ENCODE measurements around the gene AFAP1.

The AFAP1 gene

GRCh38 chr4:7826176-7826908, 113.3 kb downstream of the AFAP1 start:
- DNase-seq (ENCODE audit: low read depth in 1 of 2, low spot score in 1 of 2) = no peak

- DNase-seq (ENCODE audit: low read depth in 1 of 2, low spot score in 1 of 2) = no peak
Measured at GRCh38 chr4:7824218-7824617, 115.4 kb downstream of the AFAP1 start.

DNA sequence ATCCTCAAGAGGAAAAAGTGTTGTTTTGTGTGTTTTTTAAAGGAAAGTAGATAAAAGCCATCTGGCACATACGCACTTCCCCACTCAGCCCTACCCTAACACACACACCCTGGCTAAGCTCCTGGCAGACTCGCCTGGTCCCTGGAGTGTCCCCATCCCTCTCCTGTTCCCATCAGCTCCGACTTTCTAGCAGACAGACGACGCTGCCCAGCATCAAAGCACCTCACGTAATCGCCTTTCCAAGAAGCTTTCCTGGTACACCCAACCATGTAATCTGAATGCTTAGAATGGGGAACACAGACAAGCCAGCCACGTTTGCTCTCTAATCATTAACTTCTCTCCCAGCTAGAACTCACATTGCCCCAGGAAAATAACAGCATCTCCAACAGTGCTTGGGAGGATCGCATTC, 116.2 kb downstream of the AFAP1 start:
- no peak for DNase-seq (ENCODE audit: low read depth in 1 of 2, low spot score in 1 of 2)

DNA sequence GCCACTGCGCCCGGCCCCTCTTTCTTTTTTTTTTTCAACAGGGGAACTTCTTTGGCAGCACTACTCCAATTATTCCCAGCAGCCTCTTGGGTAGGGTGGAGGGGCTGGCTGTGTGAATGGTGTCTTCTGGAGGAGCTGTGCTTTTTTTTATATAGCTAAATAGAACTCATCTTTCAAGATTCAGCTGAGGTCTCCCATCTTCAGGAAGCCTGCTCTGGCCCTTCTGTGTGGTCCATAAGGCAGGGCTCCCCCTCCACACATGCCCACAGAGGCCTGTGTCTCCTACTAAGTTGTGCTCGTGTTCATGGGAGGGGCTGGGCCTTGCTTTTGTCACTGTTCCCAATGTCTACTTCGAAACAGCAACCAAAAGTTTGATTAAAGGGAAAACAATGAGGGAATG, 116.8 kb downstream of the AFAP1 start:
- no peak for DNase-seq (ENCODE audit: low read depth in 1 of 2, low spot score in 1 of 2)

DNA sequence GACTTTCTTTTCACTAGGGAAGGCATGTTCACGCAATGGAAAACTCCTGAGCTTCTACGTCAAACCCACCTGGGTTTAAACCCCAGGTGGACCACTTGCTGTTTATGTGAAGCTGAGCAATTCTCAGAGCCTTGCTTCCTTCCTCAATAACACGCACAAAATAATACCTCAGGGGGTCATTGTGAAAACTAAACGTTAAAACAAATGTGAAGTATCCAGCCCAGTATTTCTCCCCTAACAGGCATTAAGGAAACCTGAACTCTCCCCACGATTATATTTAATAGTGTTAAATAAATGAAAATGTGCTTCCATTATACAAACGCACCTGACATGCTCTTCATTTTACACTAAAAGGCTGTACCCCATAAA, 117.5 kb downstream of the AFAP1 start:
- no peak for DNase-seq (ENCODE audit: low read depth in 1 of 2, low spot score in 1 of 2)

GRCh38 chr4:7821245-7822136, 118.2 kb downstream of the AFAP1 start:
- DNase-seq (ENCODE audit: low read depth in 1 of 2, low spot score in 1 of 2) = no peak

- DNase-seq (ENCODE audit: low read depth in 1 of 2, low spot score in 1 of 2) = no peak
Measured at GRCh38 chr4:7820031-7820818, 119.4 kb downstream of the AFAP1 start.

DNA sequence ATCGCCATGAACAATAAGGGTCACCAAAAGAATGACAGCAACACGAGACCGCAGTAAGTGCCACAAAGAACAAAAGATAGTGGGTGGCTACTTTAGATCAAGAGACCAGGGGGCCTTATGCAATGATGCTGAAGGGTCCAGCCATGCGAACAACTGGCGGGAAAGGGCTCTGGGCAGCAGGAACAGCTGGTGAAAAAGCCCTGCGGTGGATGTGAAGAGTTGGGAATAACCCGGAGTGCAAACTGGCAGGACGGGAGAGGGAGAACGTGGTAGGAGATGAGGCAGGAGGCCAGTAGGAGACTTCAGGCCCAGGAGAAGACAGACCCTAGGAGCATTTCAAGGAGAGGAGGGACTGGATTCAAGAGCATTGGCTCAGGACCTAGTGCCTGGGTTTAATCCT, 120.2 kb downstream of the AFAP1 start:
- no peak for DNase-seq (ENCODE audit: low read depth in 1 of 2, low spot score in 1 of 2)

GRCh38 chr4:7818399-7818911, 121.2 kb downstream of the AFAP1 start:
- DNase-seq (ENCODE audit: low read depth in 1 of 2, low spot score in 1 of 2) = no peak

- no peak for DNase-seq (ENCODE audit: low read depth in 1 of 2, low spot score in 1 of 2)
Measured at GRCh38 chr4:7817877-7818398, 121.7 kb downstream of the AFAP1 start.

- no peak for DNase-seq (ENCODE audit: low read depth in 1 of 2, low spot score in 1 of 2)
Measured at GRCh38 chr4:7816771-7817170, 122.9 kb downstream of the AFAP1 start.

DNA sequence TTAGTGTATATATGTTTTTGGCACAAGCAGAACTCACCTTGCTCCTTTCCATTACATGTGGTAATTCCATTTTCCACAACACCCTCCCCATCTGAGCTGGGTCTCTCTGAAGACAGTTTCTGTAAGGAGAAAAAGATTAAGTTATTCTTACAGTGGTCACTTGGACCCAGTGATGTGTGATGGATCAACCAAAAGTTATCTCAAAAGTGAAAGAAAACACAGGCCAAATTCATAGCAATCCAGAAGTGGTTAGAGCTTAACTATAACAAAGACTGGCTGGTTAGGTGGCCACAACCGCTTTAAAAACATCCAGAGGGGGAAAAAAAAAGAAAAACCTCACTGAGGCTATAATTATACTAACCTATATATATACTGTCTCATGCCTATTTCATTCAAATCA, 123.7 kb downstream of the AFAP1 start:
- no peak for DNase-seq (ENCODE audit: low read depth in 1 of 2, low spot score in 1 of 2)

DNA sequence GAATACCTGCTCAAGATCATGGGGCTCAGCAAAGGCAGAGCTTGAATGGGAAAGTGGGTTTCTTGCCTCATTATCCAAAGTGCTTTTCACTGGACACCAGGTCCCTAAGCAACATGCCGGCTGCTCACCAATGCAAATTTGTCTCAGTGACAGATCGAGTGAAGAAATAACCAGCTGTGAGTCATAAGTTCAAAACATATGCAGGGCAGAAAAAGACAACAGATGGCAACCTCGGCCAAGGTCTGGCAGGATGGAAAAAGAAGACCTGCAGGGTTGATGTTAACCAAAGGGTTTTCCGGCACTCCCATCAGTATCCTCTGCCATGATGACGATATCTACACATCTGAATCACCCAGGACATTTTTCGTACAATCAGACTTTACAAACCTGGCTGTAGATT, 124.1 kb downstream of the AFAP1 start:
- DNase-seq (ENCODE audit: low read depth in 1 of 2, low spot score in 1 of 2) = no peak

GRCh38 chr4:7814451-7814850, 125.2 kb downstream of the AFAP1 start:
- DNase-seq (ENCODE audit: low read depth in 1 of 2, low spot score in 1 of 2) = no peak

DNA sequence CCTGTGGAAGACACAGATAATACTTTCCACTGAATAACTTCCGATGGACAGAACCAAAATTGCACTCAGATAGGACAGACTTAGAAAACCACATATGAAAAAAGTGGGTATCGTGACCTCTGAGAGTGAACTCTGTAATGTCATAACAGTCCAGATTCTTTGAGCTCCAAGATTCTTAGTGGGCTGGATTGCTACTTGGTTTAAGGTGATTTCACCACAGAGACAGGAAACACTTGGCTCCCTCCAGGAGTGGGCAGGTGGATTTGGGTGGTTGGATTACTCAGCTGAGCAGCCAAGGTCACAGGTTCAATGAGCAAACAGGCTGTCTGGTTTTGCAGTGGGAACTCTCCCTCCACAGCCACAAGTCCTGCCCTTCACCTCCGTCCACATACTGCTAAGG, 126.0 kb downstream of the AFAP1 start:
- no peak for DNase-seq (ENCODE audit: low read depth in 1 of 2, low spot score in 1 of 2)

- no peak for DNase-seq (ENCODE audit: low read depth in 1 of 2, low spot score in 1 of 2)
Measured at GRCh38 chr4:7812921-7813320, 126.7 kb downstream of the AFAP1 start.

DNA sequence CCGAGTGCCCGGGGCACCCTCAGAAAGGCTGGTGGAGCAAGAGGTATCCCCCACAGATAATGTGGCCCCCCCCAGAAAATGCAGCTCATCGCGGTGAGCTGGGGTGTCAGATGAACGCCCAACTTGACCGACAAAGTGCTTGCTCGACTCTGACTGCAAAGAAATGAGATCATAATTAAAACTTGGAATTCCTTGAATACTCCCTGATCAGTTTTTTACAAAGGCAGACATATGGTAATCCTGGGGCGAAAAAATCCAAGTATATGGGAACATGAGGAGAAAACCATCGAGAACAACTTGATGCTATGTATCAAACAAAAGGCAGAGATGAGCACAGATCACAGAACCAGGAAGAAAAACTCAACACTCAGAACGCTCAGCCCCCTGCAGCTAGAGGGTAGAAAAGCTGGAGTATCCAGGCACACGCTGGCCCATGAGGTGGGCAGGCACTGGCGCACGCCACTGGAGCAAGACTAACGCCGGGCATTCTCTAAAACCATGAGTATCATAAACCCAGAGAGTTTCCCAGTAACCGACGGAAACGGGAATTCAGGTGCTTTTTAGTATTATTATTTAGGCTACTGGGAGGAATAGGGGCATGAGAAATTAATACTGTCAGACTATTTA, 127.3 kb downstream of the AFAP1 start:
- DNase-seq (ENCODE audit: low read depth in 1 of 2, low spot score in 1 of 2) = no peak

DNA sequence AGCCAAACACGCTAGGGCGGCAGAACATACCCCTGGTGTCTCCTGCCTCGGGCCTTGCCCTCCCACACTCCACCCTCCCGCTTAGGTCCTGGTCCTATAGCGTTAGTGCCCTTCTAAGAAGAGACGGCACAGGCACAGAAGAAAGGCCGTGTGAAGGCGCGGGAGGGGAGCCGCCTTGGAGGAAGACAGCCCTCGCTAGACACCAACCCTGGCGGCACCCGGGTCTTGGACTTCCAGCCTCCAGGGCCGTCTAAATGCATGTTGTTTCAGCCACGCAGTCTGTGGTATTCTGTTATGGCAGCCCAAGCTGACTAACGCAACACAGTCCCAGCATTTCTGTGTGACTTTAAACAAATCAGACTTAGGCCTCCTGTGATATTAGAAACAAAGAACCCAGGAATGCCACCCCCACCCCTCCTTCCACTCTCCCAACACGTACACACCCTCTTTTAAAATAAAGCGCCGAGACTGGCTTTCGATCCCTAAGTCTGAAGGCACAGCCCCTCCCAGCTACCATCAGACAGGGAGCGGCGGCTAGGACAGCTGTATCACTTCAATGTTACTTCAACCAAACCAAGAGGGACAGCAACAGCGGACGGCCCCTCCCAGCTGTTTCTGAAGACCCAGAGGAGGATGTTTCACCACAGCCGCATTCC, 128.0 kb downstream of the AFAP1 start:
- no peak for DNase-seq (ENCODE audit: low read depth in 1 of 2, low spot score in 1 of 2)

GRCh38 chr4:7810783-7811535, 128.7 kb downstream of the AFAP1 start:
- no peak for DNase-seq (ENCODE audit: low read depth in 1 of 2, low spot score in 1 of 2)

DNA sequence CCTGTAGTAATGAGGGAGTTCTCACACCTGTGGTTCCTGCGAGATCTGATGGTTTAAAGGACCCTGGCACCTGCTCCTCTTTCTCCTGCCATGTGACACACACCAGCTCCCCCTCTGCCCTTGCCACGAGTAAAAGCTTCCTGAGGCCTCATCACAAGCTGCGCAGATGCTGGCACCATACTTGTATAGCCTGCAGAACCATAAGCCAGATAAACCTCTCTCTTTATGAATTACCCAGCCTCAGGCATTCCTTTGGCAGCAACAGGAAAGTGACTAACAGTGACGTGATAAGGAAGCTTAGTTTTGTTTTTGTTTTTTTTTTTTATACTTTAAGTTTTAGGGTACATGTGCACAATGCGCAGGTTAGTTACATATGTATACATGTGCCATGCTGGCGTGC, 130.9 kb downstream of the AFAP1 start:
- no peak for DNase-seq (ENCODE audit: low read depth in 1 of 2, low spot score in 1 of 2)

Data from activated T-helper 1 cell treated with anti-CD3 and anti-CD28 coated beads, Interleukin-2, amount 50 U/mL, for 16 hours (primary cell).